ENCODE data around the gene RNASEH2B.

The RNASEH2B gene

GRCh38 chr13:51000061-51000460 is 90.5 kb downstream of the RNASEH2B start:
- TF ChIP-seq CTCF (IDR thresholded peaks at IDR 0.05) (no peak), ZFX (IDR thresholded peaks at IDR 0.05; ENCODE audit: borderline replicate concordance) (no peak)
- H3K27ac ChIP-seq = no peak overlapping the region

GRCh38 chr13:51000571-51001260 is 91.1 kb downstream of the RNASEH2B start:
- no peak overlapping the region for H3K27ac ChIP-seq
- TF ChIP-seq ZFX (IDR thresholded peaks at IDR 0.05; ENCODE audit: borderline replicate concordance) (no peak), CTCF (IDR thresholded peaks at IDR 0.05) (no peak)

GRCh38 chr13:51001335-51001734 is 91.7 kb downstream of the RNASEH2B start:
- H3K27ac ChIP-seq = no peak overlapping the region
- TF ChIP-seq CTCF (IDR thresholded peaks at IDR 0.05) (no peak), ZFX (IDR thresholded peaks at IDR 0.05; ENCODE audit: borderline replicate concordance) (no peak)

- no peak overlapping the region for H3K27ac ChIP-seq
- TF ChIP-seq CTCF (IDR thresholded peaks at IDR 0.05) = no peak
- TF ChIP-seq ZFX (IDR thresholded peaks at IDR 0.05; ENCODE audit: borderline replicate concordance) = no peak
These were observed 93.1 kb downstream of the RNASEH2B start for GRCh38 chr13:51002736-51003135.

- TF ChIP-seq CTCF (IDR thresholded peaks at IDR 0.05) (no peak), ZFX (IDR thresholded peaks at IDR 0.05; ENCODE audit: borderline replicate concordance) (no peak)
- H3K27ac ChIP-seq = no peak overlapping the region
These were observed 94.1 kb downstream of the RNASEH2B start for GRCh38 chr13:51003642-51004041.

- no peak overlapping the region for H3K27ac ChIP-seq
- TF ChIP-seq ZFX (IDR thresholded peaks at IDR 0.05; ENCODE audit: borderline replicate concordance) (no peak), CTCF (IDR thresholded peaks at IDR 0.05) (no peak)
These were observed 94.7 kb downstream of the RNASEH2B start for GRCh38 chr13:51004111-51004865.

- no peak for TF ChIP-seq ZFX (IDR thresholded peaks at IDR 0.05; ENCODE audit: borderline replicate concordance)
- TF ChIP-seq CTCF (IDR thresholded peaks at IDR 0.05) = no peak
- H3K27ac ChIP-seq = no peak overlapping the region
These were observed 95.4 kb downstream of the RNASEH2B start for GRCh38 chr13:51004918-51005460.
